CD1c-positive myeloid dendritic cell (primary cell): ENCODE measurements around the gene CTDNEP1.

Experiments
- DNase-seq: peaks from one replicate; pipeline ENCODE4 v3.0.0-alpha.2; 2016; ENCODE audit errors: extremely low spot score

Gene CTDNEP1

DNA sequence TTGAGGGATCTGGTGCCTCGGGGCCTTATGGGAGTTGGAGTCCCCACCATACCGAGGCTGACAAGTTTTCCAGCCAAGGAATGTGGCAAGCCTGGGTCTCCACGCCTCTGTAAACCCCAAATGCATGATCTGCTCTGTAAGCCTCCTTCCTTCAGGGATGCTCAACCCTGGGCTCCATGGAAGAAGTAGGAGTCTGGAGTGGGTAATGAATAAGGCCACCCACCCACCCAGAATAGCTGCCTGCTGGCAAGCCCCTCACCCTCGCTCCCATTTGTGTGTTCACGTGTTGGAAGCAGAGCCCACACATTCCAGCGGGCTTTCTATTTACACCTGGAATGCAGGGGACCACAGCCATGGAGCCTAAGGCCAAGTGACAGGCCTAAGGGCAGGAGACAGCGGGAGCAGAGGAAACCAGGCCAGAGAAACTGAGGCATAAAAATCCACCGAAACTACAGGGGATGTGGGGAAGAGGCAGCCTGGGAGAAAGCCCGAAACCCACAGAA, 36.3 kb downstream of the CTDNEP1 start:
- DNase-seq, result no peak

DNA sequence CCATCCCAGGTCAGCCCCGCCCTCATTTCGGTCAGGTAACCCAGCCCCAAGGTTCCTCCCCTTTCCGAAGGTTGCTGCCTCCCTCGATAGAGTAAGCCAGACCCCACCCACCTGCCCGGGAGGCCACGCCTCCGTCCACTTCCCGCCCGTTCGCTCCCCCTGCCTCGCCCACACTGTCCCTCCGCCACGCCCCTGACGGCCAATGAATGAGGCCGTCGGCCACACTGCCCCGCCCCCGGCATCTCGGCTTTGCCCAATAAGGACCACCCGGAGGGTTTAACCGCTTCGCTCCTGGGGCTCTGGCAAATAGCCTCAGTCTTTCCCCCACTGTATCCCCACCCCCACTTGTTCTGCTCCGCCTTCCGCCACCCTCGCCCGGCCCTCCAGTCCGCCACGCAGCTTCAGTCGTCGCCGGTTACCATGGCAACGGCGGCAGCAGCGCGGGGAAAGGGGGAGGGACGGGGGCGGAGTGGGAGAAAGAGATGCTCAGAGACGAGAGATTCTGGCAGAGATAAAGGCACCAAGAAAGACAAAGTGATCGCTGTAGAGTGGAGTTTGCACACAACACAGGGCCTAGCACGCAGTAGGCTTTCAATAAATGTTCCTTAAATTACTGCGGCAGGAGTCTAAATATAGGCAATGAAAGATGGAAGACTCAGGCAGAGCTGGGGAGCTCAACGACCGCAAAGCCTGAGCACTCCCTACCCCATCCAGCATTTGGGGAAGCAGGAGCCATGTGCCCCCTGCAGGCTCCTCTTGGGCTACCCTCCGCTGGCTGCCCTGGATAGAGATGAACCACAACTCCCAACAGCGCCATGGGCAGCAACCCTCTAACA, 37.0 kb downstream of the CTDNEP1 start:
- DNase-seq, result peak; percentile 95

DNA sequence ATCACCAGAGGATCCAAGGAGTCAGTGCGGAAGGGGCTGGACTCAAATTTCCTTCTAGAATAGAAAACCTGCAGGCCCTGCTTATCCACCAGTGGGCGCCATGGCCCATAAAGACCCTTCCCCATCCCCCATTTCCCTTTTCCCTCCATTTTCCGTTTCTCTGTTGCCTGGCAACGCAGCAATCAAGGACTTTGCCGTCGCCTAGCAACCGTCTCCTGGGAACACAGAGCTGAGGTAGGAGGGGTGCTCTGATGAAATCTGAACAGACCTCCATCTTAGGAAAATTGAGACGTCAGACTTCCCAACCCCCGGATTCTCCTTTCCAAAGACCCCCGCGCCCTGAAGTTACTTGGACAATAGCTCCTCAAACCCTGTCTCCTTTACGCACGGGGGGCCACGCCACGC, 37.6 kb downstream of the CTDNEP1 start:
- peak; percentile 89 for DNase-seq

GRCh38 chr17:7211491-7212273, 39.9 kb downstream of the CTDNEP1 start:
- no peak for DNase-seq

DNA sequence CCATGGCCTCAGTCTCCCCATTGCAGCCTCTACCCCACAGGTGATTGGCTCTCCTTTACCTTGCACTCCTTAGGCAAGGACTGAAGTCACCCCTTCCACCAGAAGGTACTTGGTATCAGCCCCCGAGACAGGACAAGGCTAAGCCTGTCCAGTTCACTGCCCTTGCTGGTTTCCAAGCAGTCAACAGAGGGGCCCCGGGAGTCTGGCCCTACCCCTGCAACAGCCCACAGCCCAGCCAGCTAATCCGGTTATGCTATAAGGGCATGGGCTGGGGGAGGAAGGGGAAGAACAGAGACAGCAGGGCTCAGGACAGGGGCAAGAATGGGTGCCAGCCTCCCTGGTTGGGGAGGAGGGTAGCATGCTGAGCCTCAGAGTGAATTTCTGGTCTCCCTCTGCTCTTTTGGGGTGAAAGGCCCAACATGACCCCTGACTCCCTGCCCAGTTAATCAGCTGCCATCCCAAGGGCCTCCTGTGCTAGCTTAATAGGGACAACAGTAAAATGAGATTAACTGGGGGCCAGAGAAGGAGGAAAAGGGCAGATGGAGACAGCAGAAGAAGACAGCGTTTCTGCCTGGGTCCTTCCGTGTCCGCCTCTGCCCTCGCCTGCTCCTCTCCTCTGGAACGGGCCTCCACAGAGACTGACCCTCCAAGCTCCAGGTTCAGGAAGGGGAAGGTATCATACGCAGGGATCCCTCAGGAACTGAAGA, 42.6 kb downstream of the CTDNEP1 start:
- no peak for DNase-seq

GRCh38 chr17:7208027-7208571, 43.4 kb downstream of the CTDNEP1 start:
- no peak for DNase-seq

DNA sequence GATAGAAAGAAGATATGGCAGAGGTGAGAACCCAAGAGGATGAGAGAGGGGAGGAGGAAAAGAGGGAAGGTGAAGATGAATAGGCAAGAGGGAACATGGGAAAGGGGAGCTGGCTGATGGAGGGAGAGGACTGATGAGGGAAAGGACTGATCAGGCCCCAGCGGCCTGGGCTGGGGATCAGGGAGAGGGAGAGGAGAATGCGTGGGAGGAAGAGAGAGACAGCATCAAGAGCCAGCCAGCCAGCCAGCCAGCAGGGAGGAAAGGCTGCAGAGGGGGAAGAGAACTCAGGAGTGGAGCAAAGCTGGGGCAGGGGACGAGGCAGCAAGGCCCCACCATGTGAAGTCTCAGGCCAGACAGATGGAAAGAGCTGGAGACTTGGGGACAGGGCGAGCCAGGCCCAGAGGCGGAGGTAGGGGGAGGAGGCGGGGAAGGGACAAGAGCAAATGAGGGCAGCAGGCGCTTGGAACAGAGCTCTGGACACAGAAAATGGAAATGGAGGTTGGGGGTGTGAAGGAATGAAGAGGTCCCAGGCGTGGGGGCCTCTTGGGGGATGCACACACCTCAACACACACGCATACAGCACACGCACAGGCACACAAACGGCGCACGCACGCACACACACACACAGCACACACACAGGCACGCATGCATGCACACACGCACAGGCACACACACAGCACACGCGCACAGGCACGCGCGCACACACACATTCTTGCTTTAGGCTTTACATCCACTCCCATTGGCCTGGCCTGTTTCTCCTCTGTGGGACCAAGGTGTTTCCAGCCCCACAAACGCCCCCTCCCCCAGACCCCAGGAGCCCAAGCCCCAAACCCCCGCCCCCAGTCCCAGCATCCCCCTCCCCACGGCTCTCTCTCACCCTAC, 44.2 kb downstream of the CTDNEP1 start:
- DNase-seq, result no peak

- DNase-seq, result no peak
Observed at GRCh38 chr17:7205561-7205960, 46.0 kb downstream of the CTDNEP1 start.

- DNase-seq, result peak; percentile 92
Observed at GRCh38 chr17:7204828-7205461, 46.6 kb downstream of the CTDNEP1 start.

GRCh38 chr17:7204336-7204735, 47.2 kb downstream of the CTDNEP1 start:
- DNase-seq, result no peak

- DNase-seq, result no peak
Observed at GRCh38 chr17:7203391-7203790, 48.1 kb downstream of the CTDNEP1 start.

DNA sequence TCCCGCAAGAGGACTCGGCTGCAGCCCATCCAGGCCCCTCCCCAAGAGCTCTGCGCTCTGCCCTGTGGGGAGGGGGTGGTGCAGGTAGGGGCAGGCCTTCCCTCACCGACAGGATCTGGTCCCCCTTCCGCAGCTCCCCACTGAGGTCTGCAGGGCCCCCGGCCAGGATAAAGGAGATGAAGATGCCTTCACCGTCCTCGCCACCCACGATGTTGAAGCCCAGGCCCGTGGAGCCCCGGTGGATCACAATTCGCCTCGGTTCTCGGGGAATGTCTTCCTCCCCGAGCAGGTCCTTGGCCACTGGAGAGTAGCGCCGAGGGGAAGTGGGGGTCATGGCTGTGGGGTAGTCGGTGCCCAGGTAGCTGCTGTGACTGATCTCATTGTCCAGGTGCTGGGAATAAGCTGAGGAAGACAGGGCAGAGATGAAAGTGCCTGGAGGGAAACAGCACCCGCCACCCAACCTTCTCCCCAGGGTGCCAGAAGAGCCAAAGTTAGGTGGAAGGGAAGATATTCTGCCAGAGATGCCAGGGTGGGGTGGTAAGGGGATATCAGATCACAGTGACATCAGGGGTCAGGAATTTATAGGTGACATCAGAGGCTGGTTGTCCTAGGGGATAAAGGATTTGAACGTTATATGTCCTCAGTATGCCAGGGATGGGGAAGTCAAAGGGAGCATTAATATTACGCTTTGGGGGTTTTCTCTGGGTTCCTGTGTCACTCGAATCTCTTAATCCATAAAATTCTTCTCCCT, 54.7 kb downstream of the CTDNEP1 start:
- no peak for DNase-seq

GRCh38 chr17:7195971-7196370, 55.6 kb downstream of the CTDNEP1 start:
- no peak for DNase-seq
